GM12878 (cell line): Measurements from ENCODE around the gene MAPKAPK3. TPM values are rescaled to one million over a fixed set of nuclear protein-coding genes. Genes with fewer than 3 reads are reported as not detected.

Experiments used
- ATAC-seq: fragments of 200-7000 bp; cut with Tn5 transposase; 3 replicates; pipeline ENCODE4 v1.9.1; 2020; ENCODE audit warnings: mild to moderate bottlenecking, moderate library complexity
- BruUV-seq: library from RNA; stranded (reverse); fragments of 400-500 nt; replicated peaks from 2 replicates; lab custom pipeline; 2021; lab: Mats Ljungman, UMichigan
- CTCF ChIA-PET: fragments of 300-600 bp; sonication (Branson Sonifier 250); formaldehyde crosslinking; extraction: SDS; loops from one replicate; lab custom pipeline; 2021; ENCODE audit warnings: inconsistent platforms; lab: Yijun Ruan, JAX
- POLR2A ChIA-PET: fragments of 350-600 bp; formaldehyde crosslinking; extraction: SDS; loops from one replicate; lab custom pipeline; 2021; ENCODE audit warnings: inconsistent platforms; lab: Charles Lee
- RAD21 ChIA-PET: fragments of 300-600 bp; sonication (Branson Sonifier 250); formaldehyde crosslinking; loops from one replicate; lab custom pipeline; 2023; ENCODE audit warnings: antibody characterized with exemption; ENCODE audit not compliant: unreplicated experiment; lab: Charles Lee
- SMC1A ChIA-PET: fragments of 300-600 bp; sonication (Branson Sonifier 250); formaldehyde crosslinking; loops from one replicate; lab custom pipeline; 2023; ENCODE audit not compliant: unreplicated experiment, uncharacterized antibody; lab: Charles Lee
- DNase-seq: peaks from one replicate; pipeline ENCODE4 v3.0.0-alpha.2; 2011; ENCODE audit warnings: low read depth, low spot score
- FAIRE-seq: peaks from 3 replicates; lab custom pipeline; 2011; peaks lifted over from hg19 to GRCh38; lab: Jason Lieb, UNC
- H2AFZ ChIP-seq: 2 replicates; pipeline ENCODE4 v1.6.0; 2011; ENCODE audit warnings: low read depth, low read length, control low read depth; ENCODE audit not compliant: control insufficient read depth
- H3K27ac ChIP-seq: 2 replicates; pipeline ENCODE4 v1.5.1; 2011; ENCODE audit warnings: control low read depth; ENCODE audit not compliant: control insufficient read depth, insufficient read depth
- H3K27me3 ChIP-seq, 2 experiments: replicated peaks in 1 of 2; 2 replicates each; pipeline versions ENCODE4 v1.6.0 to v1.6.1; 2011; ENCODE audit warnings: low read length in 1 of 2; ENCODE audit not compliant: control insufficient read depth in 2 of 2, insufficient read depth in 2 of 2
- H3K36me3 ChIP-seq, 2 experiments: 2 replicates each; pipeline ENCODE4 v1.5.1; 2011; ENCODE audit warnings: low read length in 1 of 2; ENCODE audit not compliant: control insufficient read depth in 2 of 2, insufficient read depth in 2 of 2
- H3K4me1 ChIP-seq: 2 replicates; pipeline ENCODE4 v1.6.1; 2011; ENCODE audit warnings: mild to moderate bottlenecking, low read length, moderate library complexity, mixed read lengths; ENCODE audit not compliant: control insufficient read depth, insufficient read depth
- H3K4me2 ChIP-seq: 2 replicates; pipeline ENCODE4 v1.6.0; 2011; ENCODE audit warnings: control low read depth; ENCODE audit not compliant: control insufficient read depth, insufficient read depth
- H3K4me3 ChIP-seq: fragments of 200-600 bp; sonication (generic); 2 replicates; pipeline ENCODE4 v1.5.1; 2016
- H3K79me2 ChIP-seq: 2 replicates; pipeline ENCODE4 v1.6.0; 2011; ENCODE audit warnings: low read length; ENCODE audit not compliant: control insufficient read depth, insufficient read depth
- H3K9ac ChIP-seq: 2 replicates; pipeline ENCODE4 v1.8.0; 2011; ENCODE audit warnings: low read length, control low read depth, mixed read lengths; ENCODE audit not compliant: control insufficient read depth, insufficient read depth
- H3K9me3 ChIP-seq: replicated peaks from 3 replicates; pipeline ENCODE4 v1.5.1; 2011; ENCODE audit warnings: mild to moderate bottlenecking, low read length; ENCODE audit not compliant: control insufficient read depth, insufficient read depth
- H4K20me1 ChIP-seq: 2 replicates; pipeline ENCODE4 v1.6.0; 2011; ENCODE audit not compliant: control insufficient read depth, insufficient read depth
- CBFB ChIP-seq: IDR thresholded peaks from 2 replicates; pipeline ENCODE4 v1.6.1; 2016; ENCODE audit warnings: antibody characterized with exemption, low read depth
- CHD1 ChIP-seq: IDR thresholded peaks from 2 replicates; pipeline ENCODE4 v1.6.1; 2012; ENCODE audit warnings: low read depth, low read length, improper control_type of control experiment
- FOXK2 ChIP-seq: fragments of 450-650 bp; IDR thresholded peaks from 2 replicates; pipeline ENCODE4 v1.6.1; 2017; ENCODE audit warnings: mild to moderate bottlenecking, moderate library complexity
- HDAC2 ChIP-seq: fragments of 200-600 bp; sonication (generic); IDR thresholded peaks from 2 replicates; pipeline ENCODE4 v1.6.1; 2017
- KLF5 ChIP-seq: fragments of 450-650 bp; IDR thresholded peaks from 2 replicates; pipeline ENCODE4 v1.6.1; 2014; ENCODE audit warnings: mild to moderate bottlenecking; ENCODE audit not compliant: partially characterized antibody
- MAX ChIP-seq: IDR thresholded peaks from 2 replicates; pipeline ENCODE4 v1.6.1; 2012; ENCODE audit warnings: low read depth, low read length, improper control_type of control experiment
- MEF2B ChIP-seq: fragments of 450-650 bp; IDR thresholded peaks from 2 replicates; pipeline ENCODE4 v1.6.1; 2018; ENCODE audit warnings: mild to moderate bottlenecking, moderate library complexity; ENCODE audit not compliant: partially characterized antibody, poor library complexity, severe bottlenecking
- MLLT1 ChIP-seq: fragments of 450-650 bp; IDR thresholded peaks from 2 replicates; pipeline ENCODE4 v1.6.1; 2016; ENCODE audit warnings: mild to moderate bottlenecking
- MYB ChIP-seq: fragments of 150-350 bp; IDR thresholded peaks from 2 replicates; pipeline ENCODE4 v1.6.1; 2014; ENCODE audit warnings: mild to moderate bottlenecking, low read depth, low read length, borderline replicate concordance
- NKRF ChIP-seq: fragments of 450-650 bp; conservative IDR thresholded peaks from 2 replicates; pipeline ENCODE4 v1.6.1; 2017; ENCODE audit warnings: mild to moderate bottlenecking, moderate library complexity
- NR2F1 ChIP-seq: fragments of 450-650 bp; conservative IDR thresholded peaks from 2 replicates; pipeline ENCODE4 v1.6.1; 2017; ENCODE audit warnings: mild to moderate bottlenecking
- PAX8 ChIP-seq: fragments of 450-650 bp; IDR thresholded peaks from 2 replicates; pipeline ENCODE4 v1.6.1; 2017; ENCODE audit warnings: mild to moderate bottlenecking, moderate library complexity
- POLR2A ChIP-seq: IDR thresholded peaks from 2 replicates; pipeline ENCODE4 v1.6.1; 2011; ENCODE audit warnings: low read depth, mild to moderate bottlenecking, low read length
- POLR2AphosphoS2 ChIP-seq: IDR thresholded peaks from 2 replicates; pipeline ENCODE4 v1.6.1; 2011; ENCODE audit warnings: low read depth, mild to moderate bottlenecking, low read length, improper control_type of control experiment, moderate library complexity
- YBX1 ChIP-seq: fragments of 450-650 bp; IDR thresholded peaks from 2 replicates; pipeline ENCODE4 v1.6.1; 2016; ENCODE audit warnings: antibody characterized with exemption
- ZNF24 ChIP-seq: fragments of 450-650 bp; IDR thresholded peaks from 2 replicates; pipeline ENCODE4 v1.6.1; 2017; ENCODE audit warnings: antibody characterized with exemption, mild to moderate bottlenecking
- ZNF384 ChIP-seq: IDR thresholded peaks from 2 replicates; pipeline ENCODE4 v1.6.1; 2012; ENCODE audit warnings: low read depth, mild to moderate bottlenecking, low read length, improper control_type of control experiment, borderline replicate concordance
- WGBS: methylation state at CpG from one replicate; pipeline ENCODE4 v1.1.6; 2016; ENCODE audit warnings: low lambda C conversion rate; ENCODE audit not compliant: insufficient replicate concordance, insufficient coverage; ENCODE audit errors: missing lambda C conversion rate; 5-methylcytosine and 5-hydroxymethylcytosine counted together
- in situ Hi-C: fragments of 300-500 bp; cut with MboI; formaldehyde crosslinking; loops from 9 replicates; pipeline ENCODE4 v1.14.3; 2018; ENCODE audit warnings: mixed read lengths
- intact Hi-C: fragments of 100-400 bp; cut with micrococcal nuclease; formaldehyde crosslinking; loops from one replicate; pipeline ENCODE4 v1.14.2; 2022; ENCODE audit not compliant: unreplicated experiment
- polyA plus RNA-seq, 11 experiments: library from polyadenylated mRNA; depleted of rRNA in 4 of 11; unstranded in 6 of 11; stranded (reverse) in 5 of 11; fragments of >200 nt; fragmentation: Nextera tagmentation in 4 of 11; fragmentation: Illumina TruSeq in 1 of 11; extraction: Ambion mirVana in 4 of 11; extraction: Trizol in 1 of 11; gene quantifications; 1 replicate in 1 of 11; 2 replicates in 10 of 11; pipeline versions ENCODE4 v1.2.1 to v1.2.3, GENCODE V29; 2011 to 2016; ENCODE audit warnings: inconsistent platforms in 2 of 11, missing spikeins in 2 of 11, low read depth in 1 of 11
- total RNA-seq, 4 experiments: library from RNA; depleted of rRNA in 3 of 4; stranded (reverse); fragments of >200 nt in 3 of 4; fragmentation: Illumina TruSeq in 1 of 4; extraction: Trizol in 1 of 4; gene quantifications; 2 replicates each; pipeline versions ENCODE4 v1.2.1 to v1.2.3, GENCODE V29; 2013 to 2021

The MAPKAPK3 gene
- total and polyA plus RNA-seq, 10 of the 15 experiments (the other 5 are each of a cell fraction or from before 2014, with no cell fraction given): 7.9 to 66.0 (median 39.0) TPM

- Histone ChIP-seq H3K4me1 (peaks cover 21% of the 10 kb centered on the region), H4K20me1 (no peaks in the 10 kb centered on the region), H3K27ac (no peak overlapping the region), H3K4me2 (no peak overlapping the region), H3K36me3 (no peaks in the 10 kb centered on the region), H3K9ac (no peak overlapping the region), H3K4me3 (no peak overlapping the region), H3K27me3 (no peaks in the 10 kb centered on the region), H2AFZ (no peak overlapping the region), H3K79me2 (no peaks in the 10 kb centered on the region), H3K9me3 (no peaks in the 10 kb centered on the region)
- FAIRE-seq (no peak), ATAC-seq (no peak), DNase-seq (no peak)
- ChIA-PET CTCF (interaction anchor here (0.9 to 13.9 kb wide), 7 partner anchors 8 to 317 kb away, joined by 3 to 410 read pairs (median 7); partner anchors contain the start of genes HEMK1, IFRD2 and ZMYND10), POLR2A (interaction anchor here (0.9 to 5.0 kb wide), 6 partner anchors 8 to 273 kb away, joined by 3 to 54 read pairs (median 4); partner anchors contain the start of gene C3orf18), SMC1A (interaction anchor here (0.6 to 11.4 kb wide), 7 partner anchors 8 to 255 kb away, joined by 3 to 186 read pairs (median 5); partner anchors contain the start of gene HEMK1), RAD21 (interaction anchor here (1.1 to 12.9 kb wide), 5 partner anchors 8 to 260 kb away, joined by 3 to 244 read pairs (median 15); partner anchors contain the start of genes C3orf18, CYB561D2, HEMK1 and NPRL2)
- intact Hi-C loops: loop anchor here (2.0 kb wide), 1 partner anchor 19 kb away; no protein-coding TSS in a partner anchor
- TF ChIP-seq MYB (no peak), CHD1 (no peak), MAX (no peak), FOXK2 (no peak), YBX1 (no peak), PAX8 (no peak), KLF5 (no peak), HDAC2 (no peak), NR2F1 (no peak), POLR2AphosphoS2 (no peak), POLR2A (no peak), MEF2B (no peak), ZNF384 (no peak), ZNF24 (no peak), CBFB (no peak), NKRF (no peak), MLLT1 (no peak)
- in situ Hi-C loops: loop anchor here (5.0 to 25.0 kb wide), 3 partner anchors 32 to 1078 kb away; no protein-coding TSS in a partner anchor
- 88% methylated on average over 3 of the region's 3 CpGs for WGBS
- no TSS peak for BruUV-seq
These were observed 7.2 kb upstream of the MAPKAPK3 start for GRCh38 chr3:50609763-50610085.
